ENCODE measurements around the gene MBD3L4.
"Not testable (repeated sequence)": the region's sequence is repeated elsewhere in the genome, so short reads cannot be mapped to it uniquely, and the experiment has no call there.

Gene MBD3L4

GRCh38 chr19:7040079-7040478 is at the start of gene MBD3L4:
Gene MBD3L4, minus strand, starts transcription at chr19:7040179. Its CDS starts 35 bp downstream, at chr19:7040144.
- not testable (repeated sequence) for DNase-seq

DNA sequence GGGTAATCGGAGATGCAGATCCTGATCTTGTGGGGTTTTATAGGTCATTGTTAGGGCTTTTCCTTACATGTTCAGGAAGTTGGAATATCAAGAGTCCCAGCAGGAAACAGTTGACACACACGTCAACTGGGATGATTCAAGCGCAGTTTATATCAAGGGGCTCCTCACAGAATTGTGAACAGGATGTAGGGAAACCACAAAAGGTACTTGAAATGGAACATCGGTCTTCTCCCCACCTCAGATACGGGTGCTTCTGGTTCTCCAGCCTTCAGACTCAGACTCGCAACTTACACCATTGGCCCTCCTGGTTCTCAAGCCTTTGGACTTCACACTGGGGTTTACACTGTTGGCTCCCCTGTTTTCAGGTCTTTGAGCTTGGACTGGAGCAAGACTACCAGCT is 49.0 kb upstream of the MBD3L4 start:
- no peak for DNase-seq

DNA sequence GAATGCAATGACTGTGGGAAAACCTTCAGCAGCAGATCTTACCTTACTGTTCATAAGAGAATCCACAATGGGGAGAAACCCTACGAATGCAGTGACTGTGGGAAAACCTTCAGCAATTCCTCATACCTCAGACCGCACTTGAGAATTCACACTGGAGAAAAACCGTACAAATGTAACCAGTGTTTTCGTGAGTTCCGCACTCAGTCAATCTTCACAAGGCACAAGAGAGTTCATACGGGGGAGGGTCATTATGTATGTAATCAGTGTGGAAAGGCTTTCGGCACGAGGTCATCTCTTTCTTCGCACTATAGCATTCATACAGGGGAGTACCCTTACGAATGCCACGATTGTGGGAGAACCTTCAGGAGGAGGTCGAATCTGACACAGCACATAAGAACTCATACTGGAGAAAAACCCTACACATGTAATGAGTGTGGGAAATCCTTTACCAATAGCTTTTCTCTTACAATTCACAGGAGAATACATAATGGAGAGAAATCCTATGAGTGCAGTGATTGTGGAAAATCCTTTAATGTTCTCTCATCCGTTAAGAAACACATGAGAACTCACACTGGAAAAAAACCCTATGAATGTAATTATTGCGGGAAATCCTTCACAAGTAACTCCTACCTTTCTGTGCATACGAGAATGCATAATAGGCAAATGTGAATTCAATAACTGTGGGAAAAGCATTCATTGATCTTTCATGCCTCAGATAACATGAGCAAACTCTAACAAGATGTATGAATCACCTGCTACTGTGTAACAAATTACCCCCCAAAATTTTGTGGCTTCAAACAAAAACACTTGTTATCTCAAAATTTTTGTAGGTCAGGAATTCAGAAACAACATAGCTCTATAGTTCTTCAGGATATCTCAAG is 43.3 kb upstream of the MBD3L4 start:
- peak; percentile 26 to 34 for DNase-seq

GRCh38 chr19:7078008-7078407 is 38.0 kb upstream of the MBD3L4 start:
- DNase-seq: peak in 1 of 2 experiments; percentile 5

- DNase-seq: no peak
Measured at GRCh38 chr19:7076151-7076550, 36.2 kb upstream of the MBD3L4 start.

GRCh38 chr19:7074705-7075282 is 34.8 kb upstream of the MBD3L4 start:
- no peak for DNase-seq

DNA sequence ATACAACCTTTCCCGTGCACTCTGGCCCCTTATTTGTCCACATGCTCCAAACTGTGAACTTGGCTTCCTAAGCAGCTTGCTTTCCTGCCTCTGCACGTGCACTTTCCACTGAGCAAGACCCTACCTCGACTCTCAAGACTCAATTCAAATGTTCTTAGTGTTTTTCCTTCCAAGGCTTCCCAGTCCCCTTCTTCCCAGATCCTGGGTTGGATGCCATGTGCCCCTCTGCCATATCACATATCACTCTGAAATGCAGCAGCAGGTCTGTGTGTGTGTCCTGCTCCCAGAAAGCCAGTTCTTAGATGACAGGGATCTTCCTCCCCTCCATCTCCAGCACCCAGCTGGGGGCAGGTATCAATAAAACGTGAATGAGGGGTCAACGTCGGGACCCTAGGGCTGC is 32.6 kb upstream of the MBD3L4 start:
- no peak for DNase-seq

GRCh38 chr19:7069904-7070226 is 29.9 kb upstream of the MBD3L4 start:
- no peak for DNase-seq

GRCh38 chr19:7069042-7069903 is 29.3 kb upstream of the MBD3L4 start, which contains the start of gene ZNF557:
Gene ZNF557, plus strand, starts transcription at chr19:7069703. Its CDS starts 5,372 bp downstream, at chr19:7075075.
- peak; percentile 96 to 98 for DNase-seq

GRCh38 chr19:7068599-7068998 is 28.6 kb upstream of the MBD3L4 start:
- DNase-seq: no peak

DNA sequence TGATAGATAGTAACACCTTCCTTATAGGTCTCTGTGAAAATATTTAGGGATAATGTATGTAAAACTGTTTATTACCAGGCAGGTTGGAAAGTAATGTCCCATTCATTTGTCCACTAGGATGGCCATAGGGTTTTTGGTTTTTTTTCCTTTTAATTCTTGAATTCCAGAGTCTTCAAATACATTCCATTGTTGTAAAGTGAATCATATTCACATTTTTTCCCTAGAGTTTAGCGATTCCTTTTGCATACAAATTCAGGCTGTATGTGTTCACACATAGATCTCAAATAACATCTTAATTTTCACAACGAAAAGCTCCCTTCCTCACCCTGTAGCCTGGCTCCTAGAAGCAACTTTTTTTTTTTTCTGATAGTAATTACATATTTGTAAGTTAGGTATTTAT is 27.7 kb upstream of the MBD3L4 start:
- no peak for DNase-seq

DNA sequence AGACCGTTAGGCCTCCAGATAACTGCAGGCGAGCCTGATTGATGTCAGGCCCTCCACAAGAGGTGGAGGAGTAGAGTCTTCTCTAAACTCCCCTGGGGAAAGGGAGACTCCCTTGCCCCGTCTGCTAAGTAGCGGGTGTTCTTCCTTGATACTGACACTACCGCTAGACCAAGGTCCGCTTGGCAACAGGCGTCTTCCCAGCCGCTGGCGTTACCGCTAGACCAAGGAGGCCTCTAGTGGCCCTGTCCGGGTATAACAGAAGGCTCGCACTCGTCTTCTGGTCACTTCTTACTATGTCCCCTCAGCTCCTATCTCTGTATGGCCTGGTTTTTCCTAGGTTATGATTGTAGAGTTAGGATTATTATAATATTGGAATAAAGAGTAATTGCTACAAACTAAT is 27.1 kb upstream of the MBD3L4 start:
- DNase-seq: not testable (repeated sequence)

GRCh38 chr19:7063764-7064418 is 23.9 kb upstream of the MBD3L4 start:
- DNase-seq: no peak

GRCh38 chr19:7063339-7063738 is 23.4 kb upstream of the MBD3L4 start:
- DNase-seq: no peak

- not testable (repeated sequence) for DNase-seq
Measured at GRCh38 chr19:7059977-7060376, 20.0 kb upstream of the MBD3L4 start.

DNA sequence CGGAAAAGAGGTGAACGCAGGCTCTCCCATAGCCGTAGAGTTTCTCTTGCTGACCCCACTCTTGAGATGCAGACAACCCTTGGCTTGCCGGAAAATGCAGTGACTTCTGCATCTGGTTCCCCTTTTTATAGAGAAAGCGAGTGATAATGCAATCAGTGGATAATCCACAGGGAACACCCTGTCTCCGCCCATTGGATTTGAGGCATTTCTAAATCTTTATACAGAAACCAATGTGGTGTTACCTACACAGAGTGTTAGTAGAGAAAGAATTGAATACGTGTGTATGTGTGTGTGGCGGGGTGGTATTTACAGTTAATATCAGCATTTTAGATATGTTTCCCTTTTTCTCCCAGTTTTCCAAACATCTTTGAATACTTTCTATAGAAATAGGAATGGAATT is 18.6 kb upstream of the MBD3L4 start, which contains the start of gene MBD3L3:
Gene MBD3L3, minus strand, starts transcription at position 101 of the 400 bp plus-strand sequence. Its CDS starts 71 bp downstream, at position 30.
- DNase-seq: not testable (repeated sequence)

- not testable (repeated sequence) for DNase-seq
Measured at GRCh38 chr19:7056371-7056770, 16.4 kb upstream of the MBD3L4 start.

DNA sequence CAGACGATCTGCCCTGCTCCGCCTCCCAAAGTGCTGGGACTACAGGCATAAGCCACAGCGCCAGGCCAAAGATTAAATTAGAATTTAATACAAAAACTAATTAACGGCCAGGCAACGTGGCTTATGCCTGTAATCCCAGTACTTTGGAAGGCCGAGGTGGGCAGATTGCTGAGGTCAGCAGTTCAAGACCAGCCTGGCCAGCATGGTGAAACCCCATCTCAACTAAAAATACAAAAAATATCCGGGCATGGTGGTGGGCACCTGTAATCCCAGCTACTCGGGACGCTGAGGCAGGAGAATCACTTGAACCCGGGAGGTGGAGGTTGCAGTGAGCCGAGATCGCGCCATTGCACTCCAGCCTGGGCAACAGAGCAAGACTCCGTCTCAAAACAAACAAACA is 15.7 kb upstream of the MBD3L4 start:
- not testable (repeated sequence) for DNase-seq

- DNase-seq: not testable (repeated sequence)
Measured at GRCh38 chr19:7054635-7055368, 14.8 kb upstream of the MBD3L4 start.

DNA sequence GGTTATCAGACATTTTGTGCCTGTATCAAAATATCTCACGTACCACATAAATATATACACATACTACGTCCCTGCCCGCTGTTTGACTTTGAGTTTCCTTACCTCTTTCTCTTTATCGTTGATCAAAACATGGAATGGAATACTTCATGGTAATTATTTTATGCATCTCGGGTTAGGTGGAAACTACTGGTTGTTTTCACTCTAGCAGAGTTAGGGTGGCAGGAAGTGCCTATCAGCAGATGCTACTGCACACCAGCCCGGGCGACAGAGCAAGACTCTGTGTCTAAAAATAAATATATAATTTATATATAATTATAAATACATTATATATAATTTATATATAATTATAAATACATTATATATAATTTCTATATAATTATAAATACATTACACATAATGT is 12.9 kb upstream of the MBD3L4 start:
- not testable (repeated sequence) for DNase-seq

GRCh38 chr19:7051421-7051820 is 11.4 kb upstream of the MBD3L4 start:
- DNase-seq: not testable (repeated sequence)

GRCh38 chr19:7049021-7049420 is 9.0 kb upstream of the MBD3L4 start, which contains the start of gene MBD3L2:
Gene MBD3L2, plus strand, starts transcription at chr19:7049321. Its CDS starts 53 bp downstream, at chr19:7049374.
- DNase-seq: not testable (repeated sequence)
